Occipital lobe (tissue), 2 donors: ENCODE data around the gene CC2D2B. TPM values are rescaled to one million over a fixed set of nuclear protein-coding genes. Genes with fewer than 3 reads are reported as not detected.
"Not testable (repeated sequence)": the region's sequence is repeated elsewhere in the genome, so short reads cannot be mapped to it uniquely, and the experiment has no call there.

Experiments used
- DNase-seq: peaks from one replicate; lab custom pipeline; 2025; lab: John Stamatoyannopoulos, UW
- total RNA-seq: library from RNA; depleted of rRNA; stranded (reverse); fragments of >200 nt; gene quantifications from one replicate; pipeline ENCODE4 v1.2.3, GENCODE V29; 2014

The CC2D2B gene, protein sequence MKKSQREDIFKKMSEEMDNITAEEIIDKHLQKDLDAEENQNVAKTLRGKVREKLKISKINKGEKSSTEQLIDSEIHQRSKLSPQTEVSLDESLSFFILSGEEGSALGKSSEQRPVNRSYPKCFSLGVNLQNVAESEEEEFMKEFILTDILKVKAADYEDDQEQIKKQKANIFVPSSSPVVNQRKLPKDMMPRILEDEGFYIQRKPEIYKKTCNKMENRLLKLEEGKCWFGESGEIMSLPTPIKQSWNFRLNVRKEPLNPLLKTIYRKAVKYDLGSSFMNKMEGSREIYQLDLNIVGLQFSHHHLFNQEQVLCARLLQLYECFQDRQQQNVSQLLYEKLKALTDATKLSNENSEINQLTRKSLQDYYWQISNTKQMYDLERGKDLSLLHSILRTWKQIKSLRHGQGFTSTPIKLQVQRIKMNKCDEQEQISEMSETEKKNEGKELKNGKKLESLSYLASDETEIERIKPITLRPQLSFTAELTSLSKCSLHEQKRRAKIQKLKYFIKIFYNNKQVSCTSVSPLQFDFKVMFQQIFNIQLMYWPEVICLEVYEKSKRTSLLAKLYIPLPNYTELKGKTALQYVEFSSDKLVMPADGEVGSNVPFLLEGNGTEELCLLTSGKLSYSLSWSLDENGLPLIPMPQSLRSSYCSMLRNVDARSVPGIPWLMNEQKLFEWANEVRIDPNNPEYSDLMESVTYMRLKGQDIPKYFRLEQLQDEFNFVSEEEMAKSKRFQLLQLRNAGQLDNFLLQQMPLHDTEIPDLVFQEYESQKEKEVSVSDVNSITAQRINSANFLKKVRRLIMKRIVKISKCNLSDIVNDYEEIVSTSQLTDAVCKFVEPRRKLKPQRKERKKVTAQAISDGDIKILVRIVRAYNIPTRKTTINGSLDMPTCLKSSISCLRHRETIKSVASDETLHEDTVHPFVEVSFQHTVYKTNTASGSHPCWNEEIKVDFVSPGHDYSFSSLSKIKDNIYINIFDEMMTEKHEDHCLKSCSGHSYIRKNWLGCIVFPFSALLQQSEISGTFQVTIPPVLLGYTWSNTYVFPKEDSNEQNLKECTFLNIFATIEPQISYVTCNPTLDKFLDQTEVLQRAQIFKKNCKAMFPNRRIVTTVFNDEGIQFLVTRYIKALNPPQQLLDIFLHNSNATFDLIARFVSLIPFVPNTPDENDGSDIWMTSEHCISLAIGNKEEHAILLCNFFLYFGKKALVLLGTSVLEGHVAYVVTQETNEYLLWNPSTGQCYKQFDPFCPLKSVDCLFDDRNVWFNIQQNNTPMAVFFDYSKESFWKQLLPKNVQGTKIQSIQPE (N-terminal part only)
- 2.0 TPM for total RNA-seq

DNA sequence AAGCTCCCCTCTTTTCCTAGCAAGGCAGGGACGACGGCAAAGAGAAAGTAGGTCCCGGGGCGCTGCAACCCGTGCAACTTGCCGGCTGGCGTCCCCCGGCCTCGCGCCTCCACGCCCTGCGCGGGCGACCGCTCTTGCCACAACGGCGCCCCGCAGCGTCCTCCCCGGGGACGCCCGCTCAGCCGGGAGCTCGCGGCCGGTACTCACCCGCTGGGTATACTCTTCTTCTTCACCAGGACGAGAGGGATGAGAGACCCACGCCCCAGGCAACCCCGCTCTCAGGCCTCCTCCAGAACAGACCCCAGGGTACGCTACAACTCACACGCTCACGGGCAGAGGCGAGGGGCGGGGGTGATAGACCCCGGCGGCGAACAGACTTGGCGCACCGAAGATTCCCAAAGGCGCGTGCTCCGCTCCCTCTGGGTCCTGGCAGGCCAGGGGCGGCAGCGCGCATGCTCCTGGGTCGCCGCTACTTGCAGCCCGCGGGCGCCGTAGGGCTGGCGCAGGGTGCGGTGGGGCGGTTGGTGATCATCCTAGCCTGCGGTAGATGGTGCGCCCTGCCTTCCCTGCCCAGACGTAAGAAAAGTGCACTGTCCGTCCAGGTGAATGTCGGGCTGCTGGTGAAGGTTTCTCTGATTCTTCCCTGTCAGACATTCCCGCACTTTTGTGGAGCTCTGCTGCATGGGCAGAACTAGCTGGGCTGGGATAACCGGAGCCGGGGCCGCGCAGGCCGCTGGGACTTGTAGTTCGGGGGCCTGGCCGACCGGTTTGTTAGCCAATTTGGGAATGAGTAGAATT is at the start of gene CC2D2B:
Gene CC2D2B, plus strand, starts transcription at position 520 of the 798 bp plus-strand sequence. CDS start 3,349 bp downstream, outside the sequence.
- DNase-seq = peak; percentile 87

DNA sequence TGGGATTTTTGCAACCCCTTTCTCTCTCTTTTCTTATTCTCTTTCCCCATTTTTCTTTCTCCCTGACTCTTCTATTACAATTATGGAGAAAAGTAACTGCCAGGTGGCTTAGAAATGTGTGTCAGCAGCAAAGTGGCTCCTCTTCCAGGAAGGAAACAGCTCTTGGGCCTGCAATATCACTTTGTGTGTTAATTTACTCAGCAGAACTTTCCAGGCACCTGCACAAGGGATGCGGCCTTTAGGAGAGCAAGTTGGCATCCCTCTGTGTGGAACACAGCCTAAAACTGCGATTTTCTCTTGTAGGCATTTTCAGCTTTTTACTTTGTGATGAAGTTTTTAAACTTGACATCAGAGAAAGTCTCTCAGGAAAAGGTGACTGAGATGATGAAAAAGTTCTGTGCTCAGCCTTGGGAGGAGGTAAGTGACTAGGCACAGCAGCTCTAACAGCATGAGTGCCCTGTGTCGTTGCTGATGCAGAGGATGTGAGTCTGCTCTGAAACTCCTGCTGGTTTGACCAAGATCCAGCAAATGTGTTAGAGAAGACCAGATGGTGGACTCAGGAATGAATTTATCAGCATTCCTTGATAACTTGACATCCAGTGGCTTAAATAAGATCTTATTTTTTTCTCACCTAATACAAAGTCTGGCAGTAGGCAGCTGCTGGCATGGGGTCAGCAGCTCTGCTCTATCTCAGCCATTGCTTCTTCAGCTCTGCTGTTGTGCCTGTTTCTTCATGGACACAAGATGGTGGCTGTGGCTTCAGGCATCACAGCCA is 47.4 kb upstream of the CC2D2B start:
- no peak for DNase-seq

DNA sequence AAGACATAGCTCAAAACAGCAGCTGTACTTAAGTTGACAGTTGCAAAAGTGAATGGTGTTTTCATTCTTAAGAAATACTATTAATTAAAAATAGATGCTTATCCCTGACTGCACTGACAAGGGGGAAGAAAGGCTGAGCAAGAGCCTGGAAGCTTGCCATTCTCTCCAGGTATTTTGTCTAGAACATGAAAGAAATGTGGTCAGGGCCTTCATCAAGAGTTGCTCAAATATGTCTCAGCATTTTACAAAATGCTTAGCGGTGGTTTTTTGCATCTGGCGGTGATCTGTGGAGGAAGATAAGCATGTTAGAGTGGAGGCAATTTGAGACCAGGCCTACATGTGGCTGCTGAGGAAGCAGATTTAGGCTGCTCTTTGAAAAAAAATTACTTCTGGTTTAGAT is 46.4 kb upstream of the CC2D2B start:
- DNase-seq = no peak

DNA sequence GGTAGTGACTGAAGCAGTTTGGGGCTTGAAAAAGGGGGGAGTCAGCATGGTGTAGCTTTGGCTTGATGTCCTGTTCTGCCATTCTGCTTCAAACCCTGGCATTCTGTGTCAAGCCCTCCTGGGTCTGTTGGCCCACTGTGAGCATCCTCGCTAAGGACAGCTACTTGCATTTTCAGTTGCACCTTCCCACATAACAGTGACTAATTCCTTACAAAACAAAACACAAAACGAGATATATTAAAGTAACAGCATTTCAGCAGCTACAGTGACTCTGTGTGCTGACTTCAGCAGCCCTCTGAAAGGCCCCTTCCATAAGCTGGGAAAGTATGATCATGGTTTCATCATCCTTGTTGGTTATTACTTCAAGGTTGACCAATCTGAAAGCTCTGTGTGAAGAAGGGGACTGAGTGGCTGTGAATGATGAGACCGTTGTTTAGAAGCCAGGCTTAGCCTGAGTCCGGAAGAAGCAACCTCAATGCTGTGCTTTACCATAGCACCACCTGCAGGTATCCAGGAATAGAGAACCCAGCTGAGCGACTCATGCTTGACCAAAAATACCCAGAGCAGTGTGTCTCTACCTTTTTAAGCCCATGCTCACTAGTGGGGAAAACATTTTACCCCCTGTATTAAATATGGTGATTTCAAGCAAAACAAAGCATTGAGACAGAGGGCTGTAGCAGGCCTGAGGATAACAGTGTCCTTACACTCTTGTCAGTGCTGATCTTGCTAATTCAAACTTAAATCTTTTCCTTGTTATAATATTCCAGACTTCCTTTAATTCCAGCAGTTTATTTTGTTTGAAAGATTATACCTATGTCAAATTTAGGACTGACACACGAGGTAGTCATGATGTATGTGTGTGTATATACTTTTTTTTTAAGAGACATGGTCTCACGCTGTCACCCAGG is 42.6 kb upstream of the CC2D2B start:
- peak; percentile 22 for DNase-seq

DNA sequence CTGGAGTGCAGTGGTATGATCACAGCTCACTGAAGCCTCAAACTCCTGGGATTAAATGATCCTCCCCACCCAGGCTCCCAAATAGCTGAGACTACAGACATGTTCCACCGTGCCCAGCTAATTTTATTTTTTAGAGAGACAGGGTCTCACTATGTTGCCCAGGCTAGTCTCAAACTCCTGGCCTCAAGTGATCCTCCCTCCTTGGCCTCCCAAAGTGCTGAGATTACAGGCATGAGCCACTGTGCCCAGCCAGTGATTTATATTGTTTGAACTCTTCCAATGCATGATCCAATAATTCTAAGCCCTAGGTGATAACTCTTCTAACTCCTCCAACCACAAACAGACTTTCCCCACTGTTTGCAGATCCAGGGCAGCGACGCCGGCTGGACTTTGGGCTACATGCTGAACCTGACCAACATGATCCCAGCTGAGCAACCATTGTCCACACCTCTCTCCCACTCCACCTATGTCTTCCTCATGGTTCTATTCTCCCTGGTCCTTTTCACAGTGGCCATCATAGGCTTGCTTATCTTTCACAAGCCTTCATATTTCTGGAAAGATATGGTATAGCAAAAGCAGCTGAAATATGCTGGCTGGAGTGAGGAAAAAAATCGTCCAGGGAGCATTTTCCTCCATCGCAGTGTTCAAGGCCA is 41.8 kb upstream of the CC2D2B start:
- no peak for DNase-seq

DNA sequence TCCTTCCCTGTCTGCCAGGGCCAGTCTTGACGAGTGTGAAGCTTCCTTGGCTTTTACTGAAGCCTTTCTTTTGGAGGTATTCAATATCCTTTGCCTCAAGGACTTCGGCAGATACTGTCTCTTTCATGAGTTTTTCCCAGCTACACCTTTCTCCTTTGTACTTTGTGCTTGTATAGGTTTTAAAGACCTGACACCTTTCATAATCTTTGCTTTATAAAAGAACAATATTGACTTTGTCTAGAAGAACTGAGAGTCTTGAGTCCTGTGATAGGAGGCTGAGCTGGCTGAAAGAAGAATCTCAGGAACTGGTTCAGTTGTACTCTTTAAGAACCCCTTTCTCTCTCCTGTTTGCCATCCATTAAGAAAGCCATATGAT is 41.3 kb upstream of the CC2D2B start:
- DNase-seq = no peak

DNA sequence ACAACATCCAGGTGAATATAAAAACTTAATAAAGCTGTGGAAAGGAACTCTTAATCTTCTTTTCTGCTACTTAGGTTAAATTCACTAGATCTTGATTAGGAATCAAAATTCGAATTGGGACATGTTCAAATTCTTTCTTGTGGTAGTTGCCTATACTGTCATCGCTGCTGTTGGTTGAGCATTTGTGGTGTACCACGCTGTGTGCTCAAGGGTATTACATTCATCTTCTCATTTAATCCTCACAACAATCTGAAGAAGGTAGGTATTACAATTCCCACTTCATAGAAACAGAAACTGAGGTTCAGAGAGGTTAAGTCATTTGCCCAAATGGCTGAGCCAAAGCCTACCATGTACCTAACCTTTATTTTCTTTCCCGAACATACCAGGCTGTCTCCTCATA is 39.9 kb upstream of the CC2D2B start:
- no peak for DNase-seq

DNA sequence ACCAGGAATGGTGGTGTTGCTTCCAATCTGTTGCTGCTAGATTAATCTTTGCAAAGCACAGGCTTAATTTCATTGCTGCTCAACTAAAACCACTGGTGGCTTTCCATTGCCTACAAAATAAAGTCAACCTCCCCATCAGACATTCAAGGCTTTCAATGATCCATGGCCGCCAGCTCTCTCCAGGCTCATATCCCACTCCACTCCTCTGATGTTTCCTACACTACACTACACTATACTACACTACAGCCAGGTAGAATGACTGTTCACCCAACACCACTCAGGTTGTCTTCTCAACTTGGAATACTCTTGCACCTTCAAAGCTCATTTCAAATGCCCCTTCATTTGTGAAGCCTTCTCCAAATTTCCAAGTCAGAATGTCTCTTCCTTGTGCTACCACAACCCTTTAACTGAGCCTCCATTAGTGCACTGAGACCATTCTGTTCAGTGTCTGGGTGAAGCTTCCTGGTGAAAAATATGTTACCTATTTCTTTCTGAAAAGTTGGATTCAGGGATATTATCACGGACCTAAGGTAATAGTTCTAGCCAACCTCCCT is 35.5 kb upstream of the CC2D2B start:
- DNase-seq = no peak

DNA sequence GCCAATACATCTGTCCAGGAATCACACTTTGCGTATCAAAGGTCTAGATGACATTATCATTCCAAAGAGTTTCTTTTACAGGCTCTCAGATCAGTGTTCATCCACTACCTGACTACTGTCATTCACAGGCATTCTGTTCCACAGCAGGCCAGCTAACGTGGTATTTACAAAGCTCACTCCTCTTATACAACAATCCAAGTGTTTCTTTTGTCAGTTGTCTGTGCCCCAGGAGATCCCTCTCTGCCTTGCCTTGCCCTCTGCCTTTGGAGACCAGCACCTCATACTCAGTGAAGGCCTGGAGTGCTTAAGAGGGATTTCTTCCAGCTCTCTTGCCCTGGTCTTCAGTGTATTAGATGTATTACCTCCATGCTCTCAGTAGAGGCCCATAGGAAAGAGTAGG is 34.6 kb upstream of the CC2D2B start:
- no peak for DNase-seq

DNA sequence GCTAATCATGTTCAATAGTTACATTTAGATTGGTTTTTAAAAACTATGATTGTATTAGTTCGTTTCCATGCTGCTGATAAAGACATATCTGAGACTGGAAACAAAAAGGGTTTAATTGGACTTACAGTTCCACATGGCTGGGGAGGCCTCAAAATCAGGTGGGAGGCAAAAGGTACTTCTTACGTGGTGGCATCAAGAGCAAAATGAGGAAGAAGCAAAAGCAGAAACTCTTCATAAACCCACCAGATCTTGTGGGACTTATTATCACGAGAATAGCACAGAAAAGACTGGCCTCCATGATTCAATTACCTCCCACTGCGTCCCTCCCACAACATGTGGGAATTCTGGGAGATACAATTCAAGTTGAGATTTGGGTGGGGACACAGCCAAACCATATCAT is 34.1 kb upstream of the CC2D2B start:
- no peak for DNase-seq

DNA sequence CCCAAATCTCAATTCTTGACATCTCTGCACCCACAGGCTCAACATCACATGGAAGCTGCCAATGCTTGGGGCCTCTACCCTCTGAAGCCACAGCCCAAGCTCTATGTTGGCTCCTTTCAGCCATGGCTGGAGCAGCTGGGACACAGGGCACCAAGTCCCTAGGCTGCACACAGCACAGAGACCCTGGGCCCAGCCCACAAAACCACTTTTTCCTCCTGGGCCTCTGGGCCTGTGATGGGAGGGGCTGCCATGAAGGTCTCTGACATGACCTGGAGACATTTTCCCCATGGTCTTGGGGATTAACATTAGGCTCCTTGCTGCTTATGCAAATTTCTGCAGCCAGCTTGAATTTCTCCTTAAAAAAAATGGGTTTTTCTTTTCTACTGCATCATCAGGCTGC is 33.0 kb upstream of the CC2D2B start:
- not testable (repeated sequence) for DNase-seq

DNA sequence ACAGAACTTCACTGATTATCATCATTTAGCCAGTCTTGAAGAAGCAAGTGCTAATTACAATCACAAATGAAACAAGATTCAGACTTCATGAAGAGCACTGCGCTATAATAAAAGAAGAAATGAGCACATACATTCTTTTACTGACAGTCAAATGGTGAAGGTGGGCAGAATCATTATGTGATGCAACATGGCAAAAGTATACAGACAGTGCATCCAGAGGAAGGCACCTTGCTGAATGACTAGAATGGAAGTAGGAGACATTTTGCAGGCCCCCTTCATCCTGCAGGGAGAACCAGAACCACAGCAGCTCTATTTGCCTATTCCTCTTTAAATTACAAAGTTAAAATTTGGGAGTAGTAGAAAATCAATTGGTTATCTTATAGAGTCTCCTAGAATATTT is 31.0 kb upstream of the CC2D2B start:
- no peak for DNase-seq

DNA sequence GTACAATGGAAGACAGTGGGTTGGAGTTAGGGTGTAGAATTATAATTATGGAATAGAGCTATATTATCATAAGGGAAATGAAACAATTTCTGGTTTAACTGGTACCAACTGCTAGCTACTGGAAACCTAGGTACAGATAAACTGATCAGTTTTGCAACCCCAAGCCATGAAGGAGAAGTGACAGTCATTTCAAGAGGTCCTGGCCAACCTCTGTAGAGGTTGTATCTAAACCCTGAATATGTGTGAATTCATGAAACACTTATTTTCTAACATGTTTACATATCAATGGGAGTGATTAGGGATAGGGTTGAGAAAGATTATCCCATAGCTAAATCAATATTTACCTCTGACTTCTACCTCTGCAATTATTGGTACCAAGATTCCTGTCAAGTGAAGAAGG is 29.9 kb upstream of the CC2D2B start:
- no peak for DNase-seq

DNA sequence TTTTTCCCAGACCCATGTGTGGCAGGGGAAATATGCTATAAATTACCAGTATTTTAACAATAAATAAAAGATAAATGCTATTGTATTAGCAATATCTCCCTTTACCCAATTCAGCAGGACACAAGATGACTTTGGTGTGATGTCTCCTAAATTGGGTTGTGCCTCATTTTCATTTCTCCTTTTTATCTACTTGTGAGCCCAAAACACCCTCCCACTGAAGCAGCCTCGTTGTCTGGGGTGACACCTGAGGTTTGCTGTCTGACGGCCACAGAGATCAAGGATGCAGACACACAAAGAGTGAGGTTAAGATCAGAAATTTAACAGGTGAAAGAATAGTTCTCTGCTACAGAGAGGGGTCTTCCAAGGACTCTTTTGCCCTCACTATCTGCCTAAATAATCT is 27.1 kb upstream of the CC2D2B start:
- no peak for DNase-seq

DNA sequence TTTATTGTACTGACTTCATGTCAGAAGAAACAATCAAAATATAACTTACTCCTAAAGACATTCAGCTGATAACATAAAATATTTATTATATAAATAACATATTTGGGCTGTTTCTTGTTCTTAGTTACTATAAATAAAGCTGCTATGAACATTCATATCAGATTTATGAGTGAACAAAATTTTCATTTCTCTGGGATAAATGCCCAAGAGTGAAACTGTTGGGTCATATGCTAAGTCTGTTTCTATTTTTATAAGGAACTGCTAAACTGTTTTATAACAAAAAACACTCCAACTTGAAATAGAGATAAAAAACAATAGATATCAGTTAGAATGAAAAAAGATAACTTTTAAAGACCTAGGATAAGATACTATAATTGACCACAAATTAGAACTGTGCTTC is 26.5 kb upstream of the CC2D2B start:
- no peak for DNase-seq

DNA sequence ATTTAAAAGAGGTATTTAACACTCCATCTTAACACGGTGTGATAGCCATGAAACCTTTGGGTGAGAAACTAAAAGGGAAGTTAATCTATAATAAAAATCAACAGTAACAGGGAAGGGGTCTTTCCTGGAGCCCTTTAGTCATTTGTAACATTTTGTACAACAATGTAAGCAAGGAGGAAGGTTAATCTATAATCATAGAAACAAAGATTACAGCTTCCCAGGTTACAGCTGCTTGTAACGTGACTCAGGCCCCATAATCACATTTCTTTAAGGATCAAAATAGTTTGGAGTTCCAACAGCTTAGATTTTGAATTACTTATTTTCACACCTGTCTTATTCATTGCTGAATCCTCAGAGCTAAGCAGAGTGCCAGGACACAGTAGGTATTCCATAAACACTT is 17.9 kb upstream of the CC2D2B start:
- no peak for DNase-seq

DNA sequence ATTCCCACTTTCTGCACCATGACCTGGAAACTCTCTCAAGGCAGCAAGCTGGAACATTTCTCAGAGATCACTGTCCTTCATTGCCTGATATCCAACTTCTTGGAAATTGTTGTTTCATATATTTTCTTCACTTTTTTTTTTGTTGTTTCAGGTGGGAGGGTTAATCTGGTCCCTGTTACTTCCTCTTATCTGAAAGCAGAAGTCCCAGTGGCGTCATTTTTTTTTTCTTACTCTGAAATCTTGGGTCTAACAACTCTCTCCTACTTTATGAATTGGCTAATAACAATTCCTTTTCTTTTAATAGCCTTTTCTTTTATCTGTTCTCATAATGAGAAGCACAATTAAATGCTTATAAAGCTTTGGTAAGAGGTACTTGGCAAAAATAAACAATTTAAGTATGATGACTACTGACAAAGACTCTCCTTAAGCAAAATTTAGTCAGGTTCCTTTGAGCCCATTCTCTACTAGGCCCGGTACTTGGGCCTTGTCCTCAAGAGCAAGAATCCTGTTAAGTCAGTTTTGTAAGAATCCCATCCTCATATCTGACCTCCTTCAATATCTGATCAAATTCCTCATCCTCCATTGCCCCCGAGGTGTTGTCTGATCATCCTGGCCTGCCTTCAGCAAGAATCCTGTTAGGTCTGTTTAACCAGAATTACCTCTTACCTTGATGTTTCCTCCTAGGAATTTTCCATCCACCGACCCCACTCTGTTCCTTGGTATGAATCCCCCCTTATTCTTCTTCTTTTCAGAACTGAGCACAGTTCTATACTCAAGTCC is 11.5 kb upstream of the CC2D2B start:
- no peak for DNase-seq
